ENCODE data around the gene C16orf96.

DNA sequence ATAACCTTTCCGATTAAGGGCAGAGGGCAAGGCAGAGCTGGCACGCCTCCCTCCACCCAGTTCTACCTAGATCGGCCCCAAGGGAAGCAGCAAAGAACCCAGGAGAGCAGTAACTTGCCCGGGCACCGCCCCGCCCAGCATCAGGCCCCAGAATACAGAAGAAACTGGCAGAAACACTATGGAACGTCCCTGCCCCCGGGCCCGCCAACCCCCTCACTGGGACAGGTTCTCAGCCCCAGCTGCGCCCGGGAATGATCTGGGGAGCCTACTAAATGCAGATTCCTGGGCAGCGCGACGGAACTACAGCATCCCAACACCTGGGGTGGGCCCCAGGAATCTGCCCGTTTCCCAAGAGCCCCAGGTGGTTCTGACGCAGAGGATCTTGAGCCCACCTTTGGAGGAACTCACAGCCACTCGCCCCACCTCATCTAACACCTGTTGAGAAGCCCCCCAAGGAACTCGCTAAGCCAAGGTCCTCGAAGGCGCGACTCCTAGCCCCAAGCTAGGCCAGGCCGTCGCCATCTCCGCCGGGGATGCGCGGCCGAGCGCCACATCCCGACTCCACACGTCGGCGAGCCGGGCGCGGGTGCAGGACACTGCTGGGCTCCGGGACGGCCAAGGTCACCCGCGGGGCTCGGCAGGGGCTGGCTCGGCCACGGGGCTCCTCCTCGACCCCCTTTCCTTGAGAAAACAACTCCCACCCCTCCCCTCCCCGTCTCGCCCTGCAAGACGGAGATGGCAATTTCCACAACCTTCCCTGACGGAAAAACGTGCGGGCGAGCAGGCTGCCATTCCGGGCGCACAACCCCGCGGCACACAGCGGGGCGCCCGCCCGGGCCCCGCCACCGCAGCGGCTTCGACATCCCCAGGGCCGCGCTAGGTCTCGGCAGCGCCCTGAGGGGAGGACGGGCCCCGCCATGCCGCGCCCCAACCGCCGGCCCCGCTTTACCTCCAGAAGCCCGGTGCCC is 18.5 kb upstream of the C16orf96 start:
- TF ChIP-seq, protein P1, sequence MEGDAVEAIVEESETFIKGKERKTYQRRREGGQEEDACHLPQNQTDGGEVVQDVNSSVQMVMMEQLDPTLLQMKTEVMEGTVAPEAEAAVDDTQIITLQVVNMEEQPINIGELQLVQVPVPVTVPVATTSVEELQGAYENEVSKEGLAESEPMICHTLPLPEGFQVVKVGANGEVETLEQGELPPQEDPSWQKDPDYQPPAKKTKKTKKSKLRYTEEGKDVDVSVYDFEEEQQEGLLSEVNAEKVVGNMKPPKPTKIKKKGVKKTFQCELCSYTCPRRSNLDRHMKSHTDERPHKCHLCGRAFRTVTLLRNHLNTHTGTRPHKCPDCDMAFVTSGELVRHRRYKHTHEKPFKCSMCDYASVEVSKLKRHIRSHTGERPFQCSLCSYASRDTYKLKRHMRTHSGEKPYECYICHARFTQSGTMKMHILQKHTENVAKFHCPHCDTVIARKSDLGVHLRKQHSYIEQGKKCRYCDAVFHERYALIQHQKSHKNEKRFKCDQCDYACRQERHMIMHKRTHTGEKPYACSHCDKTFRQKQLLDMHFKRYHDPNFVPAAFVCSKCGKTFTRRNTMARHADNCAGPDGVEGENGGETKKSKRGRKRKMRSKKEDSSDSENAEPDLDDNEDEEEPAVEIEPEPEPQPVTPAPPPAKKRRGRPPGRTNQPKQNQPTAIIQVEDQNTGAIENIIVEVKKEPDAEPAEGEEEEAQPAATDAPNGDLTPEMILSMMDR (IDR thresholded peaks at IDR 0.05), result no peak
- no peak for TF ChIP-seq POLR2A (IDR thresholded peaks at IDR 0.05)
